Fibroblast of mammary gland (primary cell): ENCODE data around the gene MAPK8.

Source experiments
- DNase-seq: peaks from one replicate; pipeline ENCODE4 v3.0.0-alpha.2; 2010; ENCODE audit warnings: low read depth
- H3K4me3 ChIP-seq: 2 replicates; pipeline ENCODE4 v1.5.1; 2011; ENCODE audit warnings: low read depth, mild to moderate bottlenecking, low read length, moderate library complexity; ENCODE audit not compliant: control insufficient read depth
- TF ChIP-seq, protein P1 (sequence below): conservative IDR thresholded peaks from 2 replicates; pipeline ENCODE4 v1.5.1; 2011; ENCODE audit warnings: low read depth, low read length, inconsistent platforms; ENCODE audit not compliant: control insufficient read depth, insufficient read depth

Gene MAPK8

DNA sequence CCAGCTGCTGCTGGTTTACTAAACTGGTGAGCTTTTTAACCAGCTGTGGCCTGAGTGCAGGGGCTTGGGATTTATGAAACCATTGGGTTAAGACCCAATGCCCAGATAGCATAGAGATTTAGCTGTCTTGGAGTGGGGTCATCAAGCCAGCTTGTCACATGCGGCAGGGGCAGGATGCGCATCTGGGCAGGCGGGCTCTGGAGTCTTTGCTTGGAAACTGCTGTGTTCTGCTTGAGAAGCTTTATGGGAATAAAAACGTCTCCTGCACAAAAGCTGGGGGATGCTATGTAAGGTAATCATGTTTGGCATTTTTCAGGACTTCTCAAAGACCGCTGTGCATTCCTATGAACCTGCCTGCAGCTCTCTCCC lies 136.3 kb downstream of the MAPK8 start:
- H3K4me3 ChIP-seq = no peak overlapping the region
- TF ChIP-seq, protein P1, sequence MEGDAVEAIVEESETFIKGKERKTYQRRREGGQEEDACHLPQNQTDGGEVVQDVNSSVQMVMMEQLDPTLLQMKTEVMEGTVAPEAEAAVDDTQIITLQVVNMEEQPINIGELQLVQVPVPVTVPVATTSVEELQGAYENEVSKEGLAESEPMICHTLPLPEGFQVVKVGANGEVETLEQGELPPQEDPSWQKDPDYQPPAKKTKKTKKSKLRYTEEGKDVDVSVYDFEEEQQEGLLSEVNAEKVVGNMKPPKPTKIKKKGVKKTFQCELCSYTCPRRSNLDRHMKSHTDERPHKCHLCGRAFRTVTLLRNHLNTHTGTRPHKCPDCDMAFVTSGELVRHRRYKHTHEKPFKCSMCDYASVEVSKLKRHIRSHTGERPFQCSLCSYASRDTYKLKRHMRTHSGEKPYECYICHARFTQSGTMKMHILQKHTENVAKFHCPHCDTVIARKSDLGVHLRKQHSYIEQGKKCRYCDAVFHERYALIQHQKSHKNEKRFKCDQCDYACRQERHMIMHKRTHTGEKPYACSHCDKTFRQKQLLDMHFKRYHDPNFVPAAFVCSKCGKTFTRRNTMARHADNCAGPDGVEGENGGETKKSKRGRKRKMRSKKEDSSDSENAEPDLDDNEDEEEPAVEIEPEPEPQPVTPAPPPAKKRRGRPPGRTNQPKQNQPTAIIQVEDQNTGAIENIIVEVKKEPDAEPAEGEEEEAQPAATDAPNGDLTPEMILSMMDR = no peak
- DNase-seq = no peak

DNA sequence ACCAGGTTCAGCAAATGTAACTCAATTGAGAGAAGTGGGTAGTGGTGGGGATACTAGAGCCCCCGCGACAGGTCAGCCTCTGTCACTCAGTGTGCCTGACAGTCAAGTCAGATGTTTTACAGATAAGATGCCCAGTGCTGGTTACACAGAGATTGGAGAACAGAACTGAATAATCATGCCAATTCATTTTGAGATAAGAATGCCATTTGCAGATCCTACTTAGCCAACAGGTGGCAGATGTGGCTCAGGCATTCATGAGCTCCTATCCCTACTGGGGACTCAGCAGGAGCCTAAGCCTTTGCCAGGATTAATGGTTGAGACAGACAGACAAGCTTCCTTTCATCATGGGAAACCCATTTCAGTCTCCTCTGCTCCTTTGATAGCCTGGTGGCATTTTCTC lies 137.8 kb downstream of the MAPK8 start:
- TF ChIP-seq, protein P1 = peak; percentile 5
- DNase-seq = peak; percentile 29
- no peak overlapping the region for H3K4me3 ChIP-seq

DNA sequence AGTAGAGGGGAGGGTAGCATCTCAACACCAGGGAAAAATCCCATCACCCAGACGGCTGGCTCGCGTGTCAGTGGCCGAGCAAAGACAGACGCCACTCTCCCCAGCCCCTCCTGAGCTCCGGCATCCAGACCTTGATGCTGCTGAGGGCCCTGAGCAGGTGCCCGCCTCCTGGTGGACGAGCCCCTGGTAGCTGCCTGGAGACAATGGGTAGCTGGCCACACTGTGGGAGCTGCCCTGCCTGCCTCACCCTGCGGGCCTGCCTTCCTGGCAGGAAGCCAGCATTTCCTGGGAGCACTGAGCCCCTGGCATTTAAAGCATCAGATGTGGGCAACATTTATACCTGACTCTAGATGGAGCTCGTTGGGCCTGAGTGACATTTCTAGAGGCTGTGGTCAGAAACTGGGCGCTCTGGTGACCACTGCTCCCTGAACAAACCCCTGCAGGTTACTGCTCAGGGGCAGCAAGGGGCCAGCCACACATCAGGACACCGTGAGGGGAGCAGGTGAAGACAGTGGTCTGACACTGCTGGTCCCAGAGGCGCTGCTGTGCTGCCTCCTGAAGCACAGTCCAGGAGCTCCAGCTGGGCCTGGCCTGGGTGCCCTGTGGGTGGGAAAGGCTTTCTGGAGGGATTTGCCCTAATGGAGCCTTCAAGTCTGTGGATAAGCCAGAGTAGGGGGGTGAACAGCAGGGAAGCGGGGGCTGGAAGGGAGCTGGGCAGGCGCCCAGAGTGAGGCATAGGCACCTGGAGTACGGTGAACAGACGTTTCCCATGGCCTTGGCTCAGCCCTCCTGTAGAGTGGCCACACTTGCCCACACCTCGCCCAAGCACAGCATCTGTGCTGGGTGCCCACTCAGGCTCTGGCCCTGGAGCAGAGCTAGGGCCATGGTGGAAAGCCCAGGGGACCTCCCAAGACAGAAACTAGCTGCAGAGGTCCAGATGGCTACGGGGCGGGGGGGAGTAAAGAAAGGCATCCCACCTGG lies 138.7 kb downstream of the MAPK8 start:
- TF ChIP-seq, protein P1 = no peak
- no peak overlapping the region for H3K4me3 ChIP-seq
- no peak for DNase-seq

DNA sequence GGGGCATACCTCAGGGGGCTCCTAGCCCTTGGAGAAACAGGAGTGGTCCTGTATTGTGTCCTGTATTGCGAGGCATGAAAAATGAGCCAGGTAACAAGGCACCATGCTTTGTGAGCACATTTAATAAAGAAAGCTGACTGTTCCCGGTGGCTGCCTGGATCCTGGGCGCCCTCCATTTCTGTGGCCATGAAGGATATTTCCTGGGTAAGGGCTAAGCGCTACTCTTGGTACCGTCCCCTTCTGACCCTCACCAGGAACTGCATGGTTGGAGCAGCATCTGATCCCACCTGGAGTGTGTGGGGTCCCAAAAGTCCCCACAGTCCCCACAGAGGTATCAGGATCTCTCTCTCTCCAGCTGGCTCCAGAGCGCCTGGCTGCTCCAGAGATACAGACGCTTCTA lies 139.5 kb downstream of the MAPK8 start:
- DNase-seq = no peak
- TF ChIP-seq, protein P1 = no peak
- no peak overlapping the region for H3K4me3 ChIP-seq

DNA sequence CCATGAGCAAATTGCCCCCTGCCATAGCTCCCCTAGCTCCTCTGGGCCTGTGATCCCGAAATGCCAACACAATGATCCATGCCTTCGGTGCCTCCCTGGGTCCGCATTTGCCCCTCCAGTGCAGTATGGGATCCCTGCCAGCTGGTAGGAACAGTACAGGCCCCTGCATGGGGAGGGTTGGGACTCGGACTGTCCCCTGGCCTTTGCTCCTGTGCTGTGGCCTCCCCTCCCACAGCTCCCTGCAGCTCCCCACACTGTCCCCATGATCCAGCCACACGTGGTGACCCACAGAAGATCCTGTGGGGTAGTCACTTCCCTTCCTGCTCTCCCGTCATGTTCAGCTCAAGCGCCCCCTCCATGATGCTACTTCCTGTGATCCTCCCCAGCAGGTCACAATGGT lies 140.3 kb downstream of the MAPK8 start:
- no peak overlapping the region for H3K4me3 ChIP-seq
- no peak for DNase-seq
- TF ChIP-seq, protein P1 = no peak

DNA sequence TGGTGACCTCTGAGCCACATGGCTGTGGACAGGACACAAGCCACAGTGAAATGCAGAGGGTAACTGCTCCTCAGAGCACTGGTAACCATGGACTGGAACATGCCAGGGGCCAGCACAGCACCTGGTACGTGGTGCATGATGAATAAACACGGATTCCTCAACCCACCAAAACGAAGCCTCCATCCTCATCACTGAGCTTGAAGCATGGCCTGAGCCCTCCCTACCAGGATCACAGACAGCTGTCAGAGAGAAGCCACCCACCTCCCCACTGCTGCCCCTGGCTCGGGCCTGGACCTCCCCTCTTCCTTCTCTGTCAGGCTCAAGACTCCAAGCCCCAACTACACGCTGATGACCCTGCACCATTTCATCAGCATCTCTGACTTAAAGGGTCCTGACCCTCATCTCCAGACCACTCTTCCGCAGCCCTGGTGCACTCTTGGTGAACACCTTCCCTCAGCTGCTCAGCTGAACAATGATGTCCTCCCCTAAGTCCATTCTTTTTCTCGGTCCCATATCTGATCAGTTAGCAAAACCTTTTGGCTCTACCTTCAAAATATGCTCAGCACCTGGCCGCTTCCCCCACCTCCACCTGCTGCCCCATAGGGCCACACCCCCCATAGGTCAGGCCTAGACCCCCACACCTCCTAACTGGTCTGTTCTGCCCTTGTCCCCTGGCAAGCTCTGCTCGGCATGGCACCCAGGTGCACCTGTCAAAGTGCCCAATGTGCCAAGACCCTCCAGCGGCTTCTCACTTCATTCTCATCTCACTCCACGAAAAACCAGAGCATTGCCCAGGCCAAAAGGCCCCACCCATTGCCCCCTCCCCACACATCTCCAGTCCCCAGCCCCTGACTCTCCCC lies 141.1 kb downstream of the MAPK8 start:
- TF ChIP-seq, protein P1 = no peak
- H3K4me3 ChIP-seq = no peak overlapping the region
- no peak for DNase-seq
